HPDE6-E6E7 (cell line): ENCODE measurements around the gene COX8C.
"Not testable (repeated sequence)": the region's sequence is repeated elsewhere in the genome, so short reads cannot be mapped to it uniquely, and the experiment has no call there.

Experiments
- DNase-seq: peaks from one replicate; pipeline ENCODE4 v3.0.0; 2011; ENCODE audit warnings: missing footprints; ENCODE audit errors: extremely low spot score

Gene COX8C

GRCh38 chr14:93369713-93370266, 22.8 kb downstream of the COX8C start:
- DNase-seq = no peak

- no peak for DNase-seq
Measured at GRCh38 chr14:93375673-93376156, 28.7 kb downstream of the COX8C start.

- DNase-seq = no peak
Measured at GRCh38 chr14:93379831-93380230, 32.8 kb downstream of the COX8C start.

- no peak for DNase-seq
Measured at GRCh38 chr14:93381644-93382043, 34.7 kb downstream of the COX8C start.

- DNase-seq = not testable (repeated sequence)
Measured at GRCh38 chr14:93384256-93384655, 37.3 kb downstream of the COX8C start.

- DNase-seq = no peak
Measured at GRCh38 chr14:93395231-93395630, 48.2 kb downstream of the COX8C start.

- no peak for DNase-seq
Measured at GRCh38 chr14:93396456-93396855, 49.5 kb downstream of the COX8C start.
